ENCODE data around the gene TRERF1.
A peak's percentile ranks its signal among the peaks of the same experiment; 100 is the strongest.

Gene TRERF1

GRCh38 chr6:42269974-42270510 is 181.7 kb downstream of the TRERF1 start:
- DNase-seq, result no peak

GRCh38 chr6:42269553-42269952 is 182.2 kb downstream of the TRERF1 start:
- no peak for DNase-seq

GRCh38 chr6:42268835-42269204 is 182.9 kb downstream of the TRERF1 start:
- no peak for DNase-seq

- DNase-seq, result no peak
These were observed 183.5 kb downstream of the TRERF1 start for GRCh38 chr6:42268016-42268834.

DNA sequence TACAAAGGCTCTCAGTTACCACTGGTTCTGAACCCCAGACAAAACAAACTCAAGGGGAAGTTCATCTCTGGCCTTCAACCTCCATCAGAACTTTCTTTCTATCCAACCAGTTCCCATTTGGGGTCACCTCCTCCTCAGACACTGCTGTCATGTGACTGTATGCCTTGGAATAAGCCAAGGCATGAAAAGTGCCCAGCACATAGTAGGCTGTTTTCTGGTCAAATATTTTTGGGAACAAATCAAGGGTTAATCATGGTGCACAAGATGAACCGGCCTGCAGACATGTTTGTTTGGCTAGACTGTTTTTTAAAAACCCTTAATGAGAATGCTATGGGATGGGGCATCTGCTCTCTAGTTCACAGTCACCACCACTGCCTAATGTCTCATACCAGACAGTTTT is 185.2 kb downstream of the TRERF1 start:
- no peak for DNase-seq

DNA sequence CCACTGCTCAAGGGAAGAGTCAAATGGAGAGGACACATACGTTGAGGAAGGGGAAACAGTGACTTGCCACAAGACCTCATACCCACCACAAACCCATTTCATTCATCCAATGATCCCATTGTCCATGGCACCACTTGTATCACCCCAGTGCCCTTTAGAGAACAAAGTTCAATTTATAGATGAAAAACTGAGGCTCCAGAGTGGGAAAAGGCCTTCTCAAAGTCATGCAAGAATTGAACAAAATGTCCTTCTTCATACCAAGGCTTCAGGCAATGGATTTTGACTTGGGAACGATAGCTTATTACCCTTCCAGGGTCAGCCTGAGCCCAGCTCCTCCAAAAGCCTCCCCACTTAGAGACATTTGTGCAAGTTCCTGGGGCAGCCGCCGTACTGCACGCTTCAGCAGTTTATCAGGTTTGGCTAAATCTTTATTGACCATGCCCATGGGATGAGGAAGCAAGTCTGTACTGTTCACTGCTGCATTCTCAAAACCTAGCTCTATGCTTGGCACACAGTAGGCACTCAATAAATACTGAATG is 186.8 kb downstream of the TRERF1 start:
- no peak for DNase-seq

GRCh38 chr6:42264162-42264851 is 187.4 kb downstream of the TRERF1 start:
- no peak for DNase-seq

GRCh38 chr6:42263165-42263728 is 188.5 kb downstream of the TRERF1 start:
- no peak for DNase-seq

DNA sequence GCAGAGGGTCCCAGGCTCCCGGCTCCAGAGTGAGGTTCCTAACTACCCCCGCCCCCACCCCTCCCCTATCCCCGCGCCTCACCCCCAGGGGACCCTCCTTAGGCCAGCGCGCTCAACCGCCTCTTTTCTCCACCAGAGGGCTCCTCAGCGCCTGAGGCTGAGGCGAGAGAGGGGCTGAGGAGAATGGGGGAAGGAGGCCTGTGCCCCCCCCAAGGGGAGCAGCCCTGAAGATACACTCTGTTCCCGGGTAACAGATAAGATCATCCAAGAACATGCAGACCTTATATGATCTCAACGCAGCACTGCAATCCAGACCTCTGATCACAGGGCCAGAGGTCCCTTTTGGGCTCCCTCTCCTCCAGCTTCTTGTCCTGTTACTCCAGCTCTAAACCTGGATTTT is 190.8 kb downstream of the TRERF1 start:
- DNase-seq, result no peak

- peak; percentile 82 for DNase-seq
These were observed 191.3 kb downstream of the TRERF1 start for GRCh38 chr6:42260396-42260888.

DNA sequence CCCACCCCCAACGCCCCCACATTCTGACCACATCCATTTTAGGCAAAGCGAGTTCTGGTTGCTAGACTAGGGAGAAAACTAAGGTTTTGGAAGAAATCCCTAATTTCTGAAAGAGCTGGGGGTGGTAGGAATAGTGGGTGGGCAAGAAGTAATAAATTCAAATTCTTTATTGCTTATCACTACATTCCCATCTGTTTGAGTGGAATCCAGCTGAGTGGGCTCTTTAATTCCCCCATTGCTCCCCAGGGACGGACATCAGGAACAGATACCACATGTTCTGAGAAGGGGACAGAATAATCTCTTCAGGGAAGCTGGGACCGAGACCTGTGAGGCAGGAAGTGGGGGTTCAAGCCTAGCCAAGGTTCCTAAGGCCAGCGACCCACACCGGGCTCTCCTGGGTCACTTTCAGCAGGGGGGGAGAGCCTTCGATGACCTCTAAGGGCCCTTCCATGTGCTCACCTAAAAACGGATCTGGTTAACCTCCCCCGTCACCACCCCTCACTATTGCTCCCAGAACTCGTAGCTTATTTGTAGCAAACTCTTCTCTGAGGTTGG is 191.8 kb downstream of the TRERF1 start:
- DNase-seq, result no peak

- DNase-seq, result no peak
These were observed 192.4 kb downstream of the TRERF1 start for GRCh38 chr6:42259286-42259685.

DNA sequence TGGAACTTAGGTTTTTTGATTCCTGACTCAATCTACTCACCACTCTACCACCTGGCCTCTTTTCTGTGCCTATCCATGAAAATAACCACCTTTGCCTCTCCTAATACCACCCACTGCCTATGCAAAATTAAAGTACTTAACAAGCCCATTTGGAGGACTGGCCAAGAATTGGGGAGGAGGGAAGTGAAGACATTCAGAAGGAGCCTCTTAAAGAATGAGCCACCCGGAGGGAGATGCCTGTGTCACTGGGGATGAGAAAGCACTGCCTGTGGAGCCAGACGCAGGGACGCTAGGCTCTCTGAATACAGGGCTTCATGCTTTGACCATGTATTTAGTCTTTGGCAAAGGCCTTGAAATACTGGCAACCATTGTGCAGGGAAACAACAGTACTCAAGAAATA is 194.1 kb downstream of the TRERF1 start:
- no peak for DNase-seq

GRCh38 chr6:42257063-42257462 is 194.7 kb downstream of the TRERF1 start:
- DNase-seq, result no peak

DNA sequence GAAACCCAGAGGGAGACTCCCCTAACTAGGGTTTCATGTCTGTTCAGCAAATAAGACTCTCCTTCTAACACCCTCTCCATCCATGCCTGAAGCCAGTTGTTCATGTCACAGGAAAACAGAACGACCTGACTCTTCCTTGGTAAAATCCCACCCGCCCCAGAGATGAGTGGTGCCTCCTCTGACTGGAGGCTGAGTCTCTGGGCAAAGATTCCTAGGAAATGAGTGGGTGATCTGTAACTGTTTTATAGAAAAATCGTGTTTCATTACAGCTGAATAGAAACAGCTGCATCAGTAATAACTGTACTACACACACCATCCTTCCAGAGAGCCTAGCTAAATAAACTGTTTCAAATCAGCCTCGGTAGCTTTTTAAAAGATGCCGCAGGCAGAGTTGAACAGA is 196.7 kb downstream of the TRERF1 start:
- DNase-seq, result no peak

GRCh38 chr6:42254505-42254904 is 197.2 kb downstream of the TRERF1 start:
- no peak for DNase-seq

DNA sequence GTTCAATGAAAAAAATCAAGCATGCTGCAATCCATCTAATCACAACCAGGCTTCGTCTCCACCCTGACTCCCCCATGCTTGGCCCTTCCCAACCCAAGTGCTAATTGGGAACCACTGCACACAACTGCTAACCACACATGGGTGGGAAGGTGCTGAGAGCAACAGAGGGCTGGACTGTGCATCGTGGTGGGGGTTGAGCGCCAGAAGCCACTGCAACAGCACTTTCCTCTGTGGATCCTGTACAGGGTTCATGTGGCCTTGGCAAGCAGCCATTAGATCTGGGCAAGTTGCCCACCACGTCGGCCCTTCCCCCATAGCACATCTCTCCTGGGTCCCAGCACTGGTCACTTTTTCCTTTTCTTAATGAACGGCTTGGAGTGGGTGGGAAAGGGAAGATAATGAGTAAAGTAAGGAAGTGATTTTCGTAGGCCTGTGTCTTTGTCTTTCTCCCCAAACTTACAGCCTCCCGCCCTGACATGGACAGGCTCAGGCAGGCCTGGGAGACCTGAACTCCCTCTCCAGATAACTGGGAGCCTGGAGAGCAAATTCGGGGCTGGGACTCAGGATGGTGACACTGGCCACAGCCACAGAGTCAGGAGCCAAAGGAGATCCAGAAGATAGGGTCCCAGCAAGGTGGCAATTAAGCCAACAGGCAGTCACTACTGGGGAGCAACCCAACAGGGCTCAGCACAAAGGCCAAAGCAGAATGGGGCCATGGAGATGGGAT is 199.7 kb downstream of the TRERF1 start:
- DNase-seq, result peak; percentile 13

- DNase-seq, result no peak
These were observed 200.2 kb downstream of the TRERF1 start for GRCh38 chr6:42251500-42251899.

- DNase-seq, result no peak
These were observed 201.3 kb downstream of the TRERF1 start for GRCh38 chr6:42250274-42250931.

DNA sequence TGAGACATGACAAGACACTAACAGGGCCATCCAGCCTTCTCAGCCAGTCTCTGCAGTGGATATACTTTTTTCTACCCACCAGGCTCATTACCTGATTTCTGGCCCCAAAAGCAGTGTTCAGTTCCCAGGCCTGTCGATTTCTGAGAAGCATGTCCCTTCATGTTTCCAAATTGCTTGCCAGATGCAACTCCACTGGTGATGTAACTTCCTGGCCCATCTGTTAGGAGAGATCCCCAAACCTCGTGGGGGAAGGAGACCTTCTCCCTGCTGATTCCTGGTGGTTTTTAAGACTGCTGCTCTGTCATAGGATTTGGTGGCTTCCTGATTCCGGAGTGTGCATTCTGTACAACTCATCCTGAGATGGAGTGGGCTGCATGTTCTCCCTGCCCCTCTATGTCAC is 202.4 kb downstream of the TRERF1 start:
- DNase-seq, result no peak

GRCh38 chr6:42243046-42243445 is 208.7 kb downstream of the TRERF1 start:
- DNase-seq, result no peak

DNA sequence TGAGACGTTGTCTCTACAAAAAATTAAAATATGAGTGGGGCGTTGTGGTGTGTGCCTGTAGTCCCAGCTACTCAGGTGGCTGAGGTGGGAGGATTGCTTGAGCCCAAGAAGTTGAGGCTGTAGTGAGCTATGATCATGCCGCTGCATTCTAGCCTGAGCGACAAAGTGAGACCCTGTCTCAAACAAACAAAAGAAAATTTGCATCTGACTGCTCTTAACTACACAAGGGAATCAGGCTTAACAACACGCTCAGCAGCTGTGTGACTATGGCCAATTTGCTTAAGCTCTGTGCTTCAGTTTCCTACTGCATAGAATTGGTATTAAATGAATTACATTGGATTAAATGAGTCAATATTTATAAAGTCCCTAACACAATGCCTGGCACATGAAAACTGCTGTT is 209.8 kb downstream of the TRERF1 start:
- DNase-seq, result no peak
